Measurements from ENCODE around the gene LSM2.

DNA sequence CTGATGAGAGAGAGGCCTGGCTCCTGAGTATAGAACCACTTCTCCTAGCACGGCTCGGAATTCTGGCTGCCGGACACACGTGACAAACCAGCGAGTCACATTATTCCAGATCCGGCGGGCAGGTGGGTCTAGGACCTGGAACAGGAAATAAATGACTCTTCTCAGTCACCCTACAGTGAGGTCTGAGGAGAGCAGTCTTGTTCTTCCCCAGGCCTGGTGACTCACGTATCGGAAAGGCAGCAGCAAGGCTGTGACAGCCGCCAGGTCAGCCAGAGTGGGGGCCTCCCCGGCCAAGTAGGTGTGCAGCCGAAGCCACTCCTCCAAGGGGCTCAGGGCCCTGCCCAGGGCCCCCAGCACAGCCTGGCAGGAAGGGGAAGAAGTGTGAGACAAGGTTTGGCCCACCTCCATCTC is 14.0 kb downstream of the LSM2 start:
- TF ChIP-seq, protein P1, sequence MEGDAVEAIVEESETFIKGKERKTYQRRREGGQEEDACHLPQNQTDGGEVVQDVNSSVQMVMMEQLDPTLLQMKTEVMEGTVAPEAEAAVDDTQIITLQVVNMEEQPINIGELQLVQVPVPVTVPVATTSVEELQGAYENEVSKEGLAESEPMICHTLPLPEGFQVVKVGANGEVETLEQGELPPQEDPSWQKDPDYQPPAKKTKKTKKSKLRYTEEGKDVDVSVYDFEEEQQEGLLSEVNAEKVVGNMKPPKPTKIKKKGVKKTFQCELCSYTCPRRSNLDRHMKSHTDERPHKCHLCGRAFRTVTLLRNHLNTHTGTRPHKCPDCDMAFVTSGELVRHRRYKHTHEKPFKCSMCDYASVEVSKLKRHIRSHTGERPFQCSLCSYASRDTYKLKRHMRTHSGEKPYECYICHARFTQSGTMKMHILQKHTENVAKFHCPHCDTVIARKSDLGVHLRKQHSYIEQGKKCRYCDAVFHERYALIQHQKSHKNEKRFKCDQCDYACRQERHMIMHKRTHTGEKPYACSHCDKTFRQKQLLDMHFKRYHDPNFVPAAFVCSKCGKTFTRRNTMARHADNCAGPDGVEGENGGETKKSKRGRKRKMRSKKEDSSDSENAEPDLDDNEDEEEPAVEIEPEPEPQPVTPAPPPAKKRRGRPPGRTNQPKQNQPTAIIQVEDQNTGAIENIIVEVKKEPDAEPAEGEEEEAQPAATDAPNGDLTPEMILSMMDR (IDR thresholded peaks at IDR 0.05; ENCODE audit: low read length): no peak
- no peak for TF ChIP-seq EZH2phosphoT487 (IDR thresholded peaks at IDR 0.05; ENCODE audit: low read length)
- TF ChIP-seq EZH2 (optimal IDR thresholded peaks at IDR 0.05; ENCODE audit: low read depth, low read length): no peak
